ENCODE measurements around the gene CDRT15.
"Not testable (repeated sequence)": the region's sequence is repeated elsewhere in the genome, so short reads cannot be mapped to it uniquely, and the experiment has no call there.

The CDRT15 gene

DNA sequence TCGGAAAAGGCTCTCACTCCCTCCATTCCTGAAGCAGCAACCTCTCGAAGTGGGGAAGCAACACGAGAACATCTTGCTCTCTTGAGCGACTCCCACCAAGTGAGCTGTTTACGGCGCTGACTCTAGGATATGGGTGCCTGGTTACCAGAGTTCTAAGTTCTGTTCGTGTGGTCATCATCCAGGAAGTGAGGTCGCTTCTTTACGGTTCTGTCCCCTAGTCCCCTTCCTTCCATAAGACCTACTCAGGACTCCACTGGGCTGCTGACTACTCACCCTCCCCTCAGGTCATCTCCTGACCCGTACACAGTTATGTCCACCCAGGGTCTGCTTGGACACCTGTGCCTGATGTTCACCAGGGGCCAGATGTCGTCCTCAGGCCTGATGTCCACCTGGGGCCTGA lies at the start of gene CDRT15:
CDRT15 (minus strand) TSS at position 101 of the 400 bp plus-strand sequence; CDS start at position 72, 29 bp downstream.
- H3K36me3 ChIP-seq (ENCODE audit: insufficient read depth, low read length); H2AFZ ChIP-seq (ENCODE audit: low read depth, low read length); H3K27ac ChIP-seq (ENCODE audit: low read length); ATAC-seq (ENCODE audit: insufficient read depth, low read depth); H3K79me2 ChIP-seq (ENCODE audit: insufficient read depth, low read length); H3K4me3 ChIP-seq (ENCODE audit: low read depth in 1 of 2, low read length in 2 of 2); H3K9me3 ChIP-seq (ENCODE audit: insufficient read depth, low read length, severe bottlenecking); H3K9ac ChIP-seq (ENCODE audit: low read depth, low read length); DNase-seq; H4K20me1 ChIP-seq (ENCODE audit: insufficient read depth, low read length); H3K4me1 ChIP-seq (ENCODE audit: insufficient read depth, low read length); H3K4me2 ChIP-seq (ENCODE audit: insufficient read depth, low read length); H3K27me3 ChIP-seq (ENCODE audit: insufficient read depth, low read length, poor library complexity): not testable (repeated sequence)

DNA sequence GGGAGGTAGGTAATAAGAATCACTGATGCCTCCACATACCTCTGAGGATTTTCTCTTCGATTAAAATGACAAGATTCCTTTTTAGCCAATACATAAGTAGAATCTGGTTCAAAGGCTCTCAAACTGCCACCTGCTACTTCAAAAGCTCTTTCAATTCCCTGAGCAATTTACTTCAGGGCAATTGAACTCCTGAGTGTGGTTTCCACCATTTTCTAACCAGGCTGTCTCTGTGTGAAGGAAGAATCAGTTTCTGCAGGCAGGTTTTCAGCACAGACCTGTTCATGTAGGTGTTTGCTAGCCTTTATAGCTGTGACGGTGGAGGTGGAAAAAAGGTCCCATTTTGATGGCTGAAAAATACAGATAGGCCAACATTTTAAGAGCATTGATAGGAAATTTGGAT lies 46.1 kb upstream of the CDRT15 start:
- Histone ChIP-seq H3K4me2 (ENCODE audit: insufficient read depth, low read length) (no peak overlapping the region), H4K20me1 (ENCODE audit: insufficient read depth, low read length) (no peaks in the 10 kb centered on the region), H3K79me2 (ENCODE audit: insufficient read depth, low read length) (no peaks in the 10 kb centered on the region), H3K27me3 (ENCODE audit: insufficient read depth, low read length, poor library complexity) (no peaks in the 10 kb centered on the region), H2AFZ (ENCODE audit: low read depth, low read length) (no peak overlapping the region), H3K9me3 (ENCODE audit: insufficient read depth, low read length, severe bottlenecking) (no peaks in the 10 kb centered on the region), H3K4me3 (ENCODE audit: low read depth in 1 of 2, low read length in 2 of 2) (no peak overlapping the region), H3K9ac (ENCODE audit: low read depth, low read length) (no peak overlapping the region), H3K36me3 (ENCODE audit: insufficient read depth, low read length) (no peaks in the 10 kb centered on the region), H3K27ac (ENCODE audit: low read length) (no peak overlapping the region), H3K4me1 (ENCODE audit: insufficient read depth, low read length) (no peaks in the 10 kb centered on the region)
- DNase-seq, result peak; percentile 35
- ATAC-seq (ENCODE audit: insufficient read depth, low read depth), result peak; percentile 92
- TF ChIP-seq, protein P1, sequence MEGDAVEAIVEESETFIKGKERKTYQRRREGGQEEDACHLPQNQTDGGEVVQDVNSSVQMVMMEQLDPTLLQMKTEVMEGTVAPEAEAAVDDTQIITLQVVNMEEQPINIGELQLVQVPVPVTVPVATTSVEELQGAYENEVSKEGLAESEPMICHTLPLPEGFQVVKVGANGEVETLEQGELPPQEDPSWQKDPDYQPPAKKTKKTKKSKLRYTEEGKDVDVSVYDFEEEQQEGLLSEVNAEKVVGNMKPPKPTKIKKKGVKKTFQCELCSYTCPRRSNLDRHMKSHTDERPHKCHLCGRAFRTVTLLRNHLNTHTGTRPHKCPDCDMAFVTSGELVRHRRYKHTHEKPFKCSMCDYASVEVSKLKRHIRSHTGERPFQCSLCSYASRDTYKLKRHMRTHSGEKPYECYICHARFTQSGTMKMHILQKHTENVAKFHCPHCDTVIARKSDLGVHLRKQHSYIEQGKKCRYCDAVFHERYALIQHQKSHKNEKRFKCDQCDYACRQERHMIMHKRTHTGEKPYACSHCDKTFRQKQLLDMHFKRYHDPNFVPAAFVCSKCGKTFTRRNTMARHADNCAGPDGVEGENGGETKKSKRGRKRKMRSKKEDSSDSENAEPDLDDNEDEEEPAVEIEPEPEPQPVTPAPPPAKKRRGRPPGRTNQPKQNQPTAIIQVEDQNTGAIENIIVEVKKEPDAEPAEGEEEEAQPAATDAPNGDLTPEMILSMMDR (IDR thresholded peaks at IDR 0.05; ENCODE audit: borderline replicate concordance, extremely low read depth, low read length, poor library complexity, severe bottlenecking), result no peak
- TF ChIP-seq EZH2 (IDR thresholded peaks at IDR 0.05; ENCODE audit: borderline replicate concordance, low read depth, low read length, severe bottlenecking), result no peak

DNA sequence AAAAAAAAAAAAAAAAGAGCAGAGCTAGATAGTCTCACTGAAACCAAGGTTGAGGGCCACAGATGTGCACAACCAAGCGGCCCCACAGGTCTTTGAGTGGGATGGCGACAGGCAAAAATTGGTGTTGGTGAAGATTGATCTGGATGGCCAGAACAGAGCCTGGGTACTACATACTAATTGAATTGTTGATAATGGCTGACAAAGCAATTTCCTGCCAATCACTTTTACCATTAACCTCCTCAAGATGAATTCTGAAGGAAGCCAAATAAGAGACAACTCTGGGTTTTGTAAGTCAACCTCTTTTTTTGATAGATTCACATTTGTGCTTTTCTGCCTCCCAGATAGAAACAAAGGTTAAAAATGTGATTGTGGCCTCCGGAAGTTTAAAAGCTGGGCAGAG lies 44.9 kb upstream of the CDRT15 start:
- no peak for DNase-seq
- Histone ChIP-seq H3K27me3 (ENCODE audit: insufficient read depth, low read length, poor library complexity) (no peaks in the 10 kb centered on the region), H3K27ac (ENCODE audit: low read length) (no peak overlapping the region), H4K20me1 (ENCODE audit: insufficient read depth, low read length) (no peaks in the 10 kb centered on the region), H3K9me3 (ENCODE audit: insufficient read depth, low read length, severe bottlenecking) (no peaks in the 10 kb centered on the region), H3K79me2 (ENCODE audit: insufficient read depth, low read length) (no peaks in the 10 kb centered on the region), H3K4me3 (ENCODE audit: low read depth in 1 of 2, low read length in 2 of 2) (no peak overlapping the region), H3K36me3 (ENCODE audit: insufficient read depth, low read length) (no peaks in the 10 kb centered on the region), H3K4me1 (ENCODE audit: insufficient read depth, low read length) (no peaks in the 10 kb centered on the region), H2AFZ (ENCODE audit: low read depth, low read length) (no peak overlapping the region), H3K4me2 (ENCODE audit: insufficient read depth, low read length) (no peak overlapping the region), H3K9ac (ENCODE audit: low read depth, low read length) (no peak overlapping the region)
- no peak for ATAC-seq (ENCODE audit: insufficient read depth, low read depth)
- no peak for TF ChIP-seq EZH2 (IDR thresholded peaks at IDR 0.05; ENCODE audit: borderline replicate concordance, low read depth, low read length, severe bottlenecking)
- TF ChIP-seq, protein P1 (IDR thresholded peaks at IDR 0.05; ENCODE audit: borderline replicate concordance, extremely low read depth, low read length, poor library complexity, severe bottlenecking), result no peak

DNA sequence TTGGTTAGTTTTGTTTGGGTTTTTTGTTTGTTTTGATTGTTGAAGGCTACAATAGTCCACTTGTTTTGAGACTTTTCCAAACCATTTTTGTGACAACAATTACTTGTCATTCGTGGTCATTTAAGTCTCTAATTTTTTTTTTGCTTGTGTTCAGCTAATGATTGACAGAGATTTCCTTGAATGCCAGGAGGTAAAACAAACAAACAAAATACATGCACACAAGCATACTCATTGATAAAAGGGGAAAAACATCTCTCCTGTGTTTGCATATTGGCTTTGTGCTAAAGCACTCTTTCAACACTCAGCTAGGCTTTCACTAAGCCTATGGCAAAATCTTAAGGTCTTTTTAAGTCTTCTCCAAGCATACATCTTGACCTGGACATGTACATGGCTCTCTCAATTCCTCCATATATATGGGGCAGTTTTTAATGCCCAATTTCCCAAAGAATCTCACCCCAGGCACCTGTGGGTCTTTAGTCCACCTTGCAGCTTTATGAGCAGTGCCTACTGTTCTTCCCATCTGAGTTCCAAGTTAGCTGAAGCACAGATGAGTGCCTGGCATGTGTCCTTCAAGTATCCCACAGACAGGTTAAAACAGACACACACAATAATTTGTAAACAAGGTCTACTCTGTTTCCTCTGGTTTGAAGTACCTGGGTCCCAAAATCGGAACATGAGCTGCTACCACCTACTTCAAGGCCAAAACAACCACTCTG lies 40.0 kb upstream of the CDRT15 start:
- no peaks in the 10 kb centered on the region for H4K20me1 ChIP-seq (ENCODE audit: insufficient read depth, low read length)
- no peaks in the 10 kb centered on the region for H3K9me3 ChIP-seq (ENCODE audit: insufficient read depth, low read length, severe bottlenecking)
- no peaks in the 10 kb centered on the region for H3K36me3 ChIP-seq (ENCODE audit: insufficient read depth, low read length)
- H3K79me2 ChIP-seq (ENCODE audit: insufficient read depth, low read length), result no peaks in the 10 kb centered on the region
- no peaks in the 10 kb centered on the region for H3K27me3 ChIP-seq (ENCODE audit: insufficient read depth, low read length, poor library complexity)
- H2AFZ ChIP-seq (ENCODE audit: low read depth, low read length), result no peak overlapping the region
- H3K27ac ChIP-seq (ENCODE audit: low read length), result no peak overlapping the region
- DNase-seq, result no peak
- TF ChIP-seq EZH2 (IDR thresholded peaks at IDR 0.05; ENCODE audit: borderline replicate concordance, low read depth, low read length, severe bottlenecking), result no peak
- TF ChIP-seq, protein P1 (IDR thresholded peaks at IDR 0.05; ENCODE audit: borderline replicate concordance, extremely low read depth, low read length, poor library complexity, severe bottlenecking), result no peak
- no peaks in the 10 kb centered on the region for H3K4me1 ChIP-seq (ENCODE audit: insufficient read depth, low read length)
- no peak for ATAC-seq (ENCODE audit: insufficient read depth, low read depth)
- no peak overlapping the region for H3K4me3 ChIP-seq (ENCODE audit: low read depth in 1 of 2, low read length in 2 of 2)
- no peak overlapping the region for H3K4me2 ChIP-seq (ENCODE audit: insufficient read depth, low read length)
- H3K9ac ChIP-seq (ENCODE audit: low read depth, low read length), result no peak overlapping the region

Measured in DND-41 (cell line).